ENCODE results near the gene SCN2A.
"Not testable (repeated sequence)": the region's sequence is repeated elsewhere in the genome, so short reads cannot be mapped to it uniquely, and the experiment has no call there.

SCN2A gene

GRCh38 chr2:165256618-165257017 lies 17.4 kb downstream of the SCN2A start:
- no peak for DNase-seq

GRCh38 chr2:165260347-165260746 lies 21.1 kb downstream of the SCN2A start:
- not testable (repeated sequence) for DNase-seq

- DNase-seq, result peak; percentile 73
Measured at GRCh38 chr2:165268754-165269153, 29.5 kb downstream of the SCN2A start.

GRCh38 chr2:165273176-165273575 lies 34.0 kb downstream of the SCN2A start:
- DNase-seq, result no peak

GRCh38 chr2:165274698-165275097 lies 35.5 kb downstream of the SCN2A start:
- no peak for DNase-seq

GRCh38 chr2:165275932-165276331 lies 36.7 kb downstream of the SCN2A start:
- DNase-seq, result no peak

GRCh38 chr2:165277295-165277694 lies 38.1 kb downstream of the SCN2A start:
- DNase-seq, result peak; percentile 46

- DNase-seq, result no peak
Measured at GRCh38 chr2:165277860-165278656, 38.8 kb downstream of the SCN2A start.

GRCh38 chr2:165280356-165280755 lies 41.1 kb downstream of the SCN2A start:
- no peak for DNase-seq

GRCh38 chr2:165281387-165281786 lies 42.2 kb downstream of the SCN2A start:
- no peak for DNase-seq

- DNase-seq, result no peak
Measured at GRCh38 chr2:165283342-165283741, 44.1 kb downstream of the SCN2A start.

- no peak for DNase-seq
Measured at GRCh38 chr2:165287094-165287778, 48.0 kb downstream of the SCN2A start.

- no peak for DNase-seq
Measured at GRCh38 chr2:165289069-165289468, 49.9 kb downstream of the SCN2A start.

- DNase-seq, result peak; percentile 94
Measured at GRCh38 chr2:165293440-165294420, 54.5 kb downstream of the SCN2A start.

- DNase-seq, result no peak
Measured at GRCh38 chr2:165294912-165295311, 55.7 kb downstream of the SCN2A start.

GRCh38 chr2:165295643-165296042 lies 56.4 kb downstream of the SCN2A start:
- DNase-seq, result no peak

GRCh38 chr2:165305391-165306096 lies 66.3 kb downstream of the SCN2A start:
- peak; percentile 44 for DNase-seq

- no peak for DNase-seq
Measured at GRCh38 chr2:165307317-165307716, 68.1 kb downstream of the SCN2A start.

- no peak for DNase-seq
Measured at GRCh38 chr2:165311949-165312348, 72.7 kb downstream of the SCN2A start.

GRCh38 chr2:165312999-165313398 lies 73.8 kb downstream of the SCN2A start:
- DNase-seq, result no peak

GRCh38 chr2:165313509-165313908 lies 74.3 kb downstream of the SCN2A start:
- DNase-seq, result peak; percentile 69

- peak; percentile 16 for DNase-seq
Measured at GRCh38 chr2:165328272-165328671, 89.1 kb downstream of the SCN2A start.

Measured in OCI-M1 (cell line).